ENCODE data around the gene RBKS.
"Not testable (repeated sequence)": the region's sequence is repeated elsewhere in the genome, so short reads cannot be mapped to it uniquely, and the experiment has no call there.

The RBKS gene

GRCh38 chr2:27875089-27875881, 14.9 kb downstream of the RBKS start:
- no peak for DNase-seq (ENCODE audit: low read depth in 4 of 4, low spot score in 1 of 4)

- no peak for DNase-seq (ENCODE audit: low read depth in 4 of 4, low spot score in 1 of 4)
Measured at GRCh38 chr2:27873091-27873490, 17.1 kb downstream of the RBKS start.

DNA sequence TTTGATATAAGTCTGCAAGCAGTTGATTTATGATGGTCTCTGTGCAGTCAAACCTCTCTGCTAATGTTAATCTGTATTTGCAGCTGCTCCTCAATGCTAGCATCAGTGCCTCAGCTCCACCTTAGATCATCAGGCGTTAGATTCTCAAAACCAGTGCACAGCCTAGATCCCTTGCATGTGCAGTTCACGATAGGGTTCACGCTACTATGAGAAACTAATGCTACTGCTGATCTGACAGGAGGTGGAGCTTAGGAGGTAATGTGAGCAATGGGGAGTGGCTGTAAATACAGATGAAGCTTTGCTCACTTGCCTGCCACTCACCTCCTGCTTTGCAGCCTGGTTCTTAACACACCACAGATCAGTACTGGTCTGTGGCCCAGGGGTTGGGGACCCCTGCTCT, 18.4 kb downstream of the RBKS start:
- no peak for DNase-seq (ENCODE audit: low read depth in 4 of 4, low spot score in 1 of 4)

DNA sequence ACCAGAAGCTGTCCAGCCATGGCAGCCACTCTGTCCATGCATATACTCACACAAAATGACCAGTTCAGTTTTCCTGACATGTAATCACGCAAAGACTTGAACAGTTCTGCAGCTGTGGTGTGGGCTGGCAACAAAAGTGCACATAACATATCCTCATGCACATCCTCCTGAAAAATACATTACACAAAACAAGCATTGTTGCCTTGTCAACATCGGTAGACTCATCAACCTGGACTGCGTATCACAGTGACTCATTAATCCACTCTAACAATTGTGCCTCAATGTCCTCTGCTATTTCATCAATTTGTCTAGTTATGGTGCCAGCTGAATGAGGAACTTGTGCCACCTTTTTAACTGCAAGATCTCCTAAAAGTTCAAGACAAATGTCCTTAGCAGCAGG, 19.5 kb downstream of the RBKS start:
- no peak for DNase-seq (ENCODE audit: low read depth in 4 of 4, low spot score in 1 of 4)

DNA sequence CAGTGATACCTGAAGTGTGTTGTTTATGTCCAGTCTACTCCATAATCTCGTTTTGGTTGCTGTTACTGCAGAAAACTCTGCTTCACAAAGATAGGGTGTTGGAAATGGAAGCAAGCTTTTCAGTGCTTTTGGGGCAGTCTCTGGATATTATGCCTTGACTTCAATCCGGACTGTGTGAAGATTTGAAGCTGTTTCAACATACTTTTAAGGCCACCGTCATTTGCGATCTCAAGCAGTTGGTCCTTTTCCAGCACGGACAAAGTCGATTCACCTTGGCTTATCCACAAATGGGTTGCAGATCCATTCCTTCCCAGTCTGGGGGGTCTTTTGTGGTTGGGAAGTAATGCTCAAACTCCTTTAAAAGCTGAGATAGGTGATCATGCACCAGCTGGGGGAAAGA, 20.4 kb downstream of the RBKS start:
- no peak for DNase-seq (ENCODE audit: low read depth in 4 of 4, low spot score in 1 of 4)

DNA sequence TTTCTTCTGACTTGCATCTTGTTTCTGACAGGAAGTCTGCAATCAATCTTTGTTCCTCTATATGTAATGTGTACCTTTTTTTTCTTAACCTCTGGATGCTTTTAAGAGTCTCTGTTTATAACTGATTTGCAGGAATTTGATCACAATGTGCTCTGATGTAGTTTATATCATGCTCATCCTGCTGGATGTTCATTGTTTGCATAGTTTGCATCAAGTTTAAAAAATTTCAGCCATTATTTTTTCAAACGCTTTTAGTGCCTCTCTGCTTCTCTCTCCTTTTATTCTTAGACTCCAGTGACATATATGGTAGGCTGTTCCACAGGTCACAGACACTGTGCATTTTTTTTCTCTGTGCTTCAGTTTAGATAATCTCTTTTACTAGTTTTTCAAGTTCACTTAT, 23.9 kb downstream of the RBKS start:
- no peak for DNase-seq (ENCODE audit: low read depth in 4 of 4, low spot score in 1 of 4)

GRCh38 chr2:27863955-27864354, 26.2 kb downstream of the RBKS start:
- DNase-seq (ENCODE audit: low read depth in 4 of 4, low spot score in 1 of 4): not testable (repeated sequence)

DNA sequence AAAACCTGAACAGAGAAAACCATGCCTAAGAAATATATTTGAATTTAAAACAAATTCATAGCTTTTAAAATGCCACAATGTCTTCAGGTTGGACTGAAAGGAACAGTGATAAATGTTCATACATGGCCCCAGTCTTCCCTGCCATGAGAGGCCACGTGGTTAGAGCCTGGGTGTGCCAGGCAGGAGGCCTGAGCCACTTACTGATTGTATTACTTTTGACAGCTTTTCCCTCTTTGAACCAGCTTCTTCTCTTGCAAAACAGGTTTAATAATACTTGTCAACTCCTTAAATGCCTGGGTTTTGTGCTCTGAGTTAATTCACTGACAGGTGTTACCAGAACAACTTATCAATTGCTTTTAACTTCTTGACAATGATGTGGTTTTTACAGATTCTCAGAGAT, 27.0 kb downstream of the RBKS start:
- DNase-seq (ENCODE audit: low read depth in 4 of 4, low spot score in 1 of 4): no peak

DNA sequence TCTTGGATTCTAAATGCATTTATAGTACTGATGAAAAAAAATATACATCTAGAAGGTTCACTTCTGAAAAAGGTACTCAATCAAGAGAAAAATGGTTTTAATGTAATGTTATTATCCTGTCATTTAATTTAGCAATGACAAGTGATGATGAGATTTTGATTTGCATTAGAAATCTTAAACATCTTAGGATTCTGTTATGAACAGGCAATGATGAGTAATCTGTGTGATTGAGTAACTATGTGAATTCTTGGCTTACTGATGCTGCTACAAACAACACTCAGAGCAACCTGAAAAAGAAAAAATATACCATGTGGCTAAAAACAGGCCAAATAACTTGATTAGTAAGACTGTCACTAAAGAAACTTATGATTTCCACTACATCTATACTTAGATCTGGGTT, 30.1 kb downstream of the RBKS start:
- no peak for DNase-seq (ENCODE audit: low read depth in 4 of 4, low spot score in 1 of 4)

- peak in 1 of 4 experiments; percentile 1 for DNase-seq (ENCODE audit: low read depth in 4 of 4, low spot score in 1 of 4)
Measured at GRCh38 chr2:27857417-27858172, 32.6 kb downstream of the RBKS start.

DNA sequence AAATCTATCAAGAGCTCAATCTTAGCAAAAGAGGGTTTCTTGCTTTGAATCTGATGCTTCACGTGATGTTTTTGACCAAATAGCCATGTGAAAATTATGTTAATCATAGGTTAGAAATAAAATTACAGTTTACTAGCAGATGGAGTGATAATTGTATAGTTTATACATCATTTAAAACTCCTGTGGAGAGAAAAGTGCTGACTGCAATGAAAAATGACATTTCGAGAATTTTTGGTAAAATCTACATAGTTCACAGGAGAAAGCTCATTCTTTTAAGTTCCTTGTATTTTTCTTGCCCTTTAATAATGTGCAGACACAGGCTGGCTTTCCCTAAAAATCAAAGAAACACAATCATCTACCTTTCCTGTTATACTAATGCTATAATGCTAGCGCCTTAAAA, 33.2 kb downstream of the RBKS start:
- DNase-seq (ENCODE audit: low read depth in 4 of 4, low spot score in 1 of 4): no peak

DNA sequence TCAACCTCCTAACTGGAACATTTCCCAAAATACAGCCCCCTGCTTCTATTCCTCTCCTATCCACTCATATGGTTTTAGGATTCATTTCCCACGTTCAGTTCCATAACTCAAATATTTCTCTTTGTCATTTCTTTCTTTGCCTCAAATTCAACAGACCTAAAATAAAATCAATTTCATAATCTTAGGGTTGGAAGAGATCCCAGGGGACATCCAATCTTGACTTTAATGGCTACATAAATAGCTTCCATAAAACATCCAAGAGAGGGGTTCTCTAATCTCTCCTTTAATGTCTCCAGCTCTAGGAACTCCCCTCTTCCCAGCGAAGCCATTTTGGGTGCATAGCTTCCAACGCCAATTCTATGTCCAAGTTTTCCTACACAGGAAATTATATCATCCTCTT, 33.8 kb downstream of the RBKS start:
- no peak for DNase-seq (ENCODE audit: low read depth in 4 of 4, low spot score in 1 of 4)

DNA sequence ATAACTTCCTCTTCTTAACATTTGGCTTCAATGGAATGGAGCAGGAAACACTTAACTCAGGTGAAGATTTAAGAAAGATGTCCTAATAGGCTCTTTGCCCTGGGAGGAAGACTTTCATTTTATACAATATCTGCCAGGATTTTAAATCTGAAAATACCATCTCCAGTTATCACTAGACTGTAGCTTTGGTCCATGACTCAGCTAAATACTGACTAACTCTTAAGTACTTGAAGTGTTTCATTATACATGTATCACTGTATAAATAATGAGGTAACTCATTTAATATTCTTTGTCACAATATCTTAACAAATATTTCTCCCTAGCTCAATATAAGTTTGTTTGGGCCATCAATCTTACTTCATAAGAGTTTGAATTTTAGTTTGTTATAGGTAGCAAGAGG, 34.7 kb downstream of the RBKS start:
- no peak for DNase-seq (ENCODE audit: low read depth in 4 of 4, low spot score in 1 of 4)

DNA sequence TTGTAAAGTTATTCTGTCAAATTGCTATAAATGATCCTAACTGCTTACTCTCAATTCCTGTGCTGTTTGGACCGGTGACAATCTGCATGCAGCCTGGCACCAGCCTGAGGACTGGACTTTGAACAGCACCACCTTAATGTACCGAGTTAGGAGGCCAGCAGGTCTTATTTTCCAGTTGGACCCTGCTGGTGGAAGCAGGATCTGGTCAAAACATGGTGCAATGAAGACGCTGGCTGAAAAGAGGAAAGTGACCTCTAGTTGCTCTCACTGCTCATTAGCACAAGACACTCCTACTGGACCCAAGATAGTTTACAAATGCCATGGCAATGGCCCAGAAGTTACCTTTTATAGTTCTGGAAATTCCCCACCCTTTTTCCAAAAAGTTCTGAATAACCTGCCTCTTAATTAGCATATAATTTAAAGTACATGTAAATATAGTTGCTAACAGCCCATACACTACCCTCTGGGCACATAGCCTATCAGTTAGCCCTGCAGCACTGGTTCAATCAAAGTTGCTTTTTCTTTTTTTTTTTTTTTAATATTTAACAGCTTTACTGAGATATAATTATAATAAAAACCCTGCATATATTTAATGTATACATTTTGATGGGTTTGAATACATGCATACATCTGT, 35.8 kb downstream of the RBKS start:
- DNase-seq (ENCODE audit: low read depth in 4 of 4, low spot score in 1 of 4): no peak

- no peak for DNase-seq (ENCODE audit: low read depth in 4 of 4, low spot score in 1 of 4)
Measured at GRCh38 chr2:27852691-27853090, 37.5 kb downstream of the RBKS start.

GRCh38 chr2:27849558-27850205, 40.5 kb downstream of the RBKS start:
- no peak for DNase-seq (ENCODE audit: low read depth in 4 of 4, low spot score in 1 of 4)

DNA sequence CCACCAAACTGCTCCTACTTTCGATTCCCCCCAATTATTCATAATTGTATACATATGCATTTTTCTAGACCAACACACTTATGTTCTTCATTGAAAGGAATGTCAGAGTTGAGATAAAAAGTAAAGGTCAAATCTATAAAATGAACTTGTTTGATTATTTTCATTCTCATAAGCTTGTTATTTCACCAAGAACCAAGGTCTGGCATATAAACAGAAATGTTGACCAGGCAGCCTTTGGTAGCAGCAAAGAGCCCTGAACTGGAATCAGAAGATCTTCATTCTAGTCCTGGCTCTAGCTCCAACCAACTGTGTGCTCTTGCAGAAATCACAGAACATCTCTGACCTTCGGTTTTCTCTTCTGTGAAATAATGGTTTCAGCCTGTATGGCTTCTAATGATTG, 42.9 kb downstream of the RBKS start:
- DNase-seq (ENCODE audit: low read depth in 4 of 4, low spot score in 1 of 4): no peak

DNA sequence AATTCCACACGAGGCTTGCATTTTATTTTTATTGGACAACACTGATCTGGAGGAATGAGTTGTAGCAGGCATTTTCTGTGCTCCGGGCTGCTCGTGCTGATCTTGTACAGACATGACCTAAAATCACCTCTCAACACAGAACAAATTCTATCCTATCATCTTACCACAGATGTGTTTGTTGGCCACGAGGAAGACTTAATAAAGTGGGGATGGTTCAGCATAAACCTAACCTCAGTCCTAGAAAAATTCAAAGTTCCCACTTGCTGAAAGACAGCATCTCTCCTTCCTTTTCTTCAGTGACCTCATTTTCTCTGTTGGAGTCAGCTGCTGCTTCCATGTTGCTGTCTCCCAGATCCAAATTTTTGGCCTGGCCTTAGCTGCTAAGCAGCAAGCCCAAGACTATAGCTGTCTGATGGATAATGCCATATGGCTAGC, 45.3 kb downstream of the RBKS start:
- DNase-seq (ENCODE audit: low read depth in 4 of 4, low spot score in 1 of 4): no peak

DNA sequence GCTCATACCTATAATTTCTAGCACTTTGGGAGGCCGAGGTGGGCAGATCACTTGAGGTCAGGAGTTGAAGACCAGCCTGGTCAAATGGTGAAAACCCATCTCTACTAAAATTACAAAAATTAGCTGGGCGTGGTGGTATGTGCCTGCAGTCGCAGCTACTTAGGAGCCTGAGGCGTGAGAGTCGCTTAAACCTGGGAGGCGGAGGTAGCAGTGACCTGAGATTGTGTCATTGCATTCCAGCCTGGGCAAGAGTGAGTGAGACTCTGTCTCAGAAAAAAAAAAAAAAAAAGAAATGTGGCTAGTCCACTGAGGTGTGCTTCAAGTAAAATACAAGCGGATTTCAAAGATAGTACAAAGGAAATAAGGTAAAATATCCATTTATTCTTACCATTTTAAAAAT, 46.2 kb downstream of the RBKS start:
- DNase-seq (ENCODE audit: low read depth in 4 of 4, low spot score in 1 of 4): no peak

GRCh38 chr2:27842894-27843293, 47.3 kb downstream of the RBKS start:
- no peak for DNase-seq (ENCODE audit: low read depth in 4 of 4, low spot score in 1 of 4)

DNA sequence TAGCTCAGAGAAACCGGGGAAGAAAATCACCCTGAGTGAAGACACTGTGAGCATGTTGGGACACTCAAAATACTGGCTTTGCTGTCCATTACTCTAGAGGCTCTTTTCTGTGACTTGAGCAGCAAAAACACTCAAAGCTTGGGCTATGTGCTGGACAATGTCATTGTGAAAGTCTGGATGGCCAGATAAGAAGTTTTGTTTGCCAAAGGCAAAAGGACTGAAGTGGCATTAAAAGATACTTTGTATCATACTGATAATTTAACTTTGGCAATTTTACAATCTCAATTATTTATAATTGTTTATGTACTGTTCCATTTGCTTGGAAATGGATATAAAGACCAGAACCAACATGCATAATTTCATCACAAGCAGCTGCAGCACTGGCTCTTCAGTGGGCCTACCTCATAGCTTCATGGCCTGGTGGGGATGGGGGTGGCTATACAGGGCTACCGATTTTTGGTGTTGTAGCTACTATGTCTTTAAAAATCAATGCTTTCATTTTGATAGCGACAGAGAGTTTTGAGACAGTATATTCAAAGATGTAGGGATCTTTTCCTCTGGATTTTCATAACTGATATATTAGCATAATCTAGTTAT, 51.1 kb downstream of the RBKS start:
- DNase-seq (ENCODE audit: low read depth in 4 of 4, low spot score in 1 of 4): no peak
